Left ventricle myocardium inferior (tissue), 1 donor: ENCODE measurements around the gene LMO2. TPM values are rescaled to one million over a fixed set of nuclear protein-coding genes. Genes with fewer than 3 reads are reported as not detected.
A peak's percentile ranks its signal among the peaks of the same experiment; 100 is the strongest.

ENCODE experiments used
- DNase-seq: peaks from one replicate; pipeline ENCODE4 v3.0.0-alpha.2; 2020
- H3K27ac ChIP-seq: fragments of 200-600 bp; replicated peaks from 2 replicates; pipeline ENCODE4 v1.8.0; 2021
- H3K27me3 ChIP-seq: fragments of 200-600 bp; 2 replicates; pipeline ENCODE4 v1.8.0; 2021; ENCODE audit warnings: low read depth
- H3K36me3 ChIP-seq: fragments of 200-600 bp; 2 replicates; pipeline ENCODE4 v1.8.0; 2021
- H3K4me1 ChIP-seq: fragments of 200-600 bp; 2 replicates; pipeline ENCODE4 v1.8.0; 2021
- H3K4me3 ChIP-seq: fragments of 200-600 bp; 2 replicates; pipeline ENCODE4 v1.8.0; 2021; ENCODE audit warnings: mild to moderate bottlenecking, moderate library complexity
- H3K9me3 ChIP-seq: fragments of 200-600 bp; replicated peaks from 2 replicates; pipeline ENCODE4 v1.8.0; 2021
- CTCF ChIP-seq: fragments of 200-600 bp; IDR thresholded peaks from 2 replicates; pipeline ENCODE4 v1.8.0; 2021; ENCODE audit warnings: antibody characterized with exemption, mild to moderate bottlenecking, borderline replicate concordance
- intact Hi-C: fragments of 100-400 bp; cut with micrococcal nuclease; formaldehyde crosslinking; loops from one replicate; pipeline ENCODE4 v1.11.0; 2022
- total RNA-seq: library from RNA; stranded (reverse); fragmentation: NEBNext Ultra II Directional; extraction: Animal tissue kit (Norgen Biotek cat#: 25700); gene quantifications from one replicate; pipeline ENCODE4 v1.2.1, GENCODE V29; 2021
- donor health status: DM: no; HTN: yes; CAD: no; lungs with severe emphysema.

LMO2 gene
- total RNA-seq, 1 donor from 2014 or later, result 8.4 TPM

GRCh38 chr11:33857933-33858371 lies 33.9 kb downstream of the LMO2 start:
- peak; percentile 97 for TF ChIP-seq CTCF
- Histone ChIP-seq H3K9me3 (no peaks in the 10 kb centered on the region), H3K4me3 (no peak overlapping the region), H3K27me3 (peaks cover 10% of the 10 kb centered on the region), H3K27ac (no peak overlapping the region), H3K36me3 (no peaks in the 10 kb centered on the region), H3K4me1 (no peaks in the 10 kb centered on the region)
- intact Hi-C loops, result no loop called here
- DNase-seq, result peak; percentile 74

- Histone ChIP-seq H3K36me3 (peaks cover 3% of the 10 kb centered on the region), H3K27ac (no peak overlapping the region), H3K27me3 (no peaks in the 10 kb centered on the region), H3K9me3 (no peaks in the 10 kb centered on the region), H3K4me1 (no peaks in the 10 kb centered on the region), H3K4me3 (no peak overlapping the region)
- intact Hi-C loops, result no loop called here
- TF ChIP-seq CTCF, result no peak
- DNase-seq, result no peak
Observed at GRCh38 chr11:33855500-33855899, 36.4 kb downstream of the LMO2 start.

- Histone ChIP-seq H3K4me3 (no peak overlapping the region), H3K4me1 (no peaks in the 10 kb centered on the region), H3K9me3 (no peaks in the 10 kb centered on the region), H3K27me3 (peaks cover 18% of the 10 kb centered on the region), H3K36me3 (peaks cover 3% of the 10 kb centered on the region), H3K27ac (no peak overlapping the region)
- intact Hi-C loops, result no loop called here
- no peak for TF ChIP-seq CTCF
- no peak for DNase-seq
Observed at GRCh38 chr11:33848717-33849390, 43.0 kb downstream of the LMO2 start.

GRCh38 chr11:33847251-33847650 lies 44.6 kb downstream of the LMO2 start:
- Histone ChIP-seq H3K4me1 (no peaks in the 10 kb centered on the region), H3K36me3 (no peaks in the 10 kb centered on the region), H3K4me3 (no peak overlapping the region), H3K9me3 (no peaks in the 10 kb centered on the region), H3K27ac (no peak overlapping the region), H3K27me3 (peaks cover 27% of the 10 kb centered on the region)
- intact Hi-C loops, result no loop called here
- no peak for TF ChIP-seq CTCF
- no peak for DNase-seq

- Histone ChIP-seq H3K27me3 (peaks cover 47% of the 10 kb centered on the region), H3K36me3 (no peaks in the 10 kb centered on the region), H3K9me3 (no peaks in the 10 kb centered on the region), H3K4me1 (no peaks in the 10 kb centered on the region), H3K27ac (no peak overlapping the region), H3K4me3 (no peak overlapping the region)
- TF ChIP-seq CTCF, result no peak
- intact Hi-C loops, result no loop called here
- DNase-seq, result no peak
Observed at GRCh38 chr11:33844236-33844635, 47.6 kb downstream of the LMO2 start.
